ENCODE data around the gene JAZF1.

DNA sequence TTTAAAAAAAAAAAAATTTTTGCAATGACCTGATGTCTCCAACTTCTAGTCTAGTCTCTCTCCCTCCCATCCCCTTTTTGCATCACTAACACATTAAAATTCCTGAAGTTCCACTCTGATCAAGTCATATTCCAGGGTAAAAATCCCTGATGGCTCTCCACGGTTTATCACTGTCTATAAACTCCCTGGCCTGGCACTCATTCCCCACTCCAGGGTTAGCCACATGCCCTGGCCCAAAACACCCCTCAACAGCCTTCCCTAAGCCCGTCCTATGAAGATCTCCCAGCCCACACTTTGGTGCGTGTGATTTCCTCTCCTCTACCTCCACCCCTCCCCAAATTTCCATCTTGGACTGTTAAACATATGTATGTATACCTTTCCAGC, 125.4 kb downstream of the JAZF1 start:
- no peak for TF ChIP-seq POLR2A (IDR thresholded peaks at IDR 0.05)
- TF ChIP-seq, protein P1, sequence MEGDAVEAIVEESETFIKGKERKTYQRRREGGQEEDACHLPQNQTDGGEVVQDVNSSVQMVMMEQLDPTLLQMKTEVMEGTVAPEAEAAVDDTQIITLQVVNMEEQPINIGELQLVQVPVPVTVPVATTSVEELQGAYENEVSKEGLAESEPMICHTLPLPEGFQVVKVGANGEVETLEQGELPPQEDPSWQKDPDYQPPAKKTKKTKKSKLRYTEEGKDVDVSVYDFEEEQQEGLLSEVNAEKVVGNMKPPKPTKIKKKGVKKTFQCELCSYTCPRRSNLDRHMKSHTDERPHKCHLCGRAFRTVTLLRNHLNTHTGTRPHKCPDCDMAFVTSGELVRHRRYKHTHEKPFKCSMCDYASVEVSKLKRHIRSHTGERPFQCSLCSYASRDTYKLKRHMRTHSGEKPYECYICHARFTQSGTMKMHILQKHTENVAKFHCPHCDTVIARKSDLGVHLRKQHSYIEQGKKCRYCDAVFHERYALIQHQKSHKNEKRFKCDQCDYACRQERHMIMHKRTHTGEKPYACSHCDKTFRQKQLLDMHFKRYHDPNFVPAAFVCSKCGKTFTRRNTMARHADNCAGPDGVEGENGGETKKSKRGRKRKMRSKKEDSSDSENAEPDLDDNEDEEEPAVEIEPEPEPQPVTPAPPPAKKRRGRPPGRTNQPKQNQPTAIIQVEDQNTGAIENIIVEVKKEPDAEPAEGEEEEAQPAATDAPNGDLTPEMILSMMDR (IDR thresholded peaks at IDR 0.05): no peak

Data from gastroesophageal sphincter (tissue), 3 donors.